Cardiac muscle cell (in vitro differentiated cells and primary cell): Measurements from ENCODE around the gene ARHGAP8. TPM values are rescaled to one million over a fixed set of nuclear protein-coding genes. Genes with fewer than 3 reads are reported as not detected.

ENCODE experiments used
- DNase-seq, 2 donors: peaks; one replicate each; pipeline versions ENCODE4 v3.0.0 to v3.0.0-alpha.2; 2010 to 2017; ENCODE audit warnings: low read depth in 1 of 2, low spot score in 1 of 2
- H3K27ac ChIP-seq: fragments of 200-600 bp; sonication (generic); 2 replicates; pipeline ENCODE4 v1.5.1; 2016
- H3K27me3 ChIP-seq: fragments of 200-600 bp; sonication (generic); 2 replicates; pipeline ENCODE4 v1.6.0; 2016; ENCODE audit warnings: control low read depth
- H3K36me3 ChIP-seq: fragments of 200-600 bp; sonication (generic); 2 replicates; pipeline ENCODE4 v1.5.1; 2016; ENCODE audit warnings: control low read depth
- H3K4me1 ChIP-seq: fragments of 200-600 bp; sonication (generic); 2 replicates; pipeline ENCODE4 v1.8.1; 2017; ENCODE audit warnings: low read depth, mild to moderate bottlenecking, mixed run types
- H3K4me3 ChIP-seq: fragments of 200-600 bp; sonication (generic); 2 replicates; pipeline ENCODE4 v1.5.1; 2016; ENCODE audit warnings: mild to moderate bottlenecking
- H3K9me3 ChIP-seq: fragments of 200-600 bp; sonication (generic); 2 replicates; pipeline ENCODE4 v1.5.1; 2017; ENCODE audit warnings: low read depth, mild to moderate bottlenecking, control low read depth
- CTCF ChIP-seq: IDR thresholded peaks from 2 replicates; pipeline ENCODE4 v1.5.1; 2012; ENCODE audit warnings: low read depth, mild to moderate bottlenecking, low read length
- polyA plus RNA-seq: library from polyadenylated mRNA; unstranded; fragments of >200 nt; fragmentation: Nextera tagmentation; extraction: Ambion mirVana; gene quantifications from 2 replicates; pipeline ENCODE4 v1.2.1, GENCODE V29; 2016
- total RNA-seq: library from RNA; depleted of rRNA; stranded (reverse); fragments of >200 nt; gene quantifications from 2 replicates; pipeline ENCODE4 v1.2.3, GENCODE V29; 2016

Gene ARHGAP8
- total and polyA plus RNA-seq, 2 experiments from 2014 or later: 1.2 to 2.4 TPM

- no peak overlapping the region for H3K27ac ChIP-seq
- no peak for DNase-seq
- H3K27me3 ChIP-seq: no peaks in the 10 kb centered on the region
- no peak for TF ChIP-seq CTCF
- no peak overlapping the region for H3K4me3 ChIP-seq
- H3K36me3 ChIP-seq: no peaks in the 10 kb centered on the region
- no peaks in the 10 kb centered on the region for H3K9me3 ChIP-seq
- no peaks in the 10 kb centered on the region for H3K4me1 ChIP-seq
Measured at GRCh38 chr22:44859641-44860040, 107.3 kb downstream of the ARHGAP8 start.

GRCh38 chr22:44860311-44860710, 107.9 kb downstream of the ARHGAP8 start:
- H3K36me3 ChIP-seq: no peaks in the 10 kb centered on the region
- H3K27me3 ChIP-seq: no peaks in the 10 kb centered on the region
- no peak overlapping the region for H3K27ac ChIP-seq
- TF ChIP-seq CTCF: no peak
- no peaks in the 10 kb centered on the region for H3K4me1 ChIP-seq
- H3K9me3 ChIP-seq: no peaks in the 10 kb centered on the region
- DNase-seq: no peak
- no peak overlapping the region for H3K4me3 ChIP-seq

GRCh38 chr22:44861245-44861644, 108.9 kb downstream of the ARHGAP8 start:
- Histone ChIP-seq H3K27ac (no peak overlapping the region), H3K36me3 (no peaks in the 10 kb centered on the region), H3K4me1 (no peaks in the 10 kb centered on the region), H3K27me3 (no peaks in the 10 kb centered on the region), H3K9me3 (no peaks in the 10 kb centered on the region), H3K4me3 (no peak overlapping the region)
- no peak for DNase-seq
- no peak for TF ChIP-seq CTCF

- Histone ChIP-seq H3K27ac (no peak overlapping the region), H3K27me3 (no peaks in the 10 kb centered on the region), H3K4me3 (no peak overlapping the region), H3K9me3 (no peaks in the 10 kb centered on the region), H3K4me1 (no peaks in the 10 kb centered on the region), H3K36me3 (no peaks in the 10 kb centered on the region)
- no peak for TF ChIP-seq CTCF
- no peak for DNase-seq
Measured at GRCh38 chr22:44862281-44862680, 109.9 kb downstream of the ARHGAP8 start.

- no peak for DNase-seq
- Histone ChIP-seq H3K9me3 (no peaks in the 10 kb centered on the region), H3K27me3 (no peaks in the 10 kb centered on the region), H3K4me3 (no peak overlapping the region), H3K27ac (no peak overlapping the region), H3K36me3 (no peaks in the 10 kb centered on the region), H3K4me1 (no peaks in the 10 kb centered on the region)
- TF ChIP-seq CTCF: no peak
Measured at GRCh38 chr22:44862981-44863860, 110.8 kb downstream of the ARHGAP8 start.
